Subcutaneous adipose tissue (tissue), 4 donors: ENCODE data around the gene BCL7A. TPM values are rescaled to one million over a fixed set of nuclear protein-coding genes. Genes with fewer than 3 reads are reported as not detected.

Experiments used
- total RNA-seq, 4 donors: library from RNA; depleted of rRNA; stranded (reverse); fragments of >200 nt; gene quantifications; one replicate each; pipeline ENCODE4 v1.1.0, GENCODE V29; 2016
- TF ChIP-seq, protein P1 (sequence below): fragments of 450-650 bp; IDR thresholded peaks from one replicate; pipeline ENCODE4 v1.5.1; 2016; ENCODE audit warnings: low read depth, mild to moderate bottlenecking, control low read depth, antibody characterized with exemption, moderate library complexity

Gene BCL7A
- total RNA-seq, 4 donors from 2014 or later, result 2.1 to 7.3 (median 3.7) TPM

DNA sequence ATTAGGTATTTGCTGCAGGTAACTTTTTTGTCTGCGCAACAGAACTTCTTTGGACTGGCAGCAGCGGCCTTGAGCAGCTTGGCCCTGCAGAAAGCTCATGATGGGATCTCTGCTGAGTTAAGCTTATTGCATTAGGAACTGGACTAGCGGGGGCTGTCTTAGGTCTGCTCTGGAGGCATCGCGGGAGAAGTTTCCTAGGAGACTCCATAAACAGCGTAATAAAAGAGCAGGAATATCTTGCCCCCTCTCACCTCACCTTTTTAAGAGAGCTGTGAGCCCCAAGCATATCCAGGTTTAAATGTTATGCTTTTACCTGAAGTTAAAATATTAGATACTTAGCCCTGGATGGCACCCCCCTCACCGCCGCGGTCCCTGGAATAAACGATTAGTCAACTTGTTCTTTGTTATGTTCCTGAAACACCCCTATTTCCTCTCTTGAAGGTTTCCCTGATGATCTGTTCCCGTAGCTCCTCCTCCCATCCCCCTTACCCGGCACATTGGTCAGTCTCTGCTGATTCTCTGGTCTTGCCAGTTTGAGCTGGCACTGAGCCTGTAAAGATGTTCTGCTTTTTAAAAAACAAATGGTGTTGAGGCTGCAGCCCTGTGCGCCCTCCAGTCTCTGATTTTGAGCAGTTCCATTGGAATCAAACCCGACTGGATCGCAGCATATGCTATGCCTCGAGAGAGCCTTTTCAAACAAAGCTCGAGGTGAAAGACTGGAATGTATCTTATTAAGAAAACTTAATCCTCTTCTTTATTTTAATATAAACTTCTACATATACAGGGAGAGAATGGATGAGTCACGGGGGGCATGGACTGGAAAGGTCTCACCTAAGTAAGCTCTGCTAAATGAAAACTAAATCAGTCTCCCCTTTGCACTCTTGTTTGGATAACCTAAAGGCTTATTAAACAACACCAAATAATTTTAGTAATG is 58.7 kb downstream of the BCL7A start:
- TF ChIP-seq, protein P1, sequence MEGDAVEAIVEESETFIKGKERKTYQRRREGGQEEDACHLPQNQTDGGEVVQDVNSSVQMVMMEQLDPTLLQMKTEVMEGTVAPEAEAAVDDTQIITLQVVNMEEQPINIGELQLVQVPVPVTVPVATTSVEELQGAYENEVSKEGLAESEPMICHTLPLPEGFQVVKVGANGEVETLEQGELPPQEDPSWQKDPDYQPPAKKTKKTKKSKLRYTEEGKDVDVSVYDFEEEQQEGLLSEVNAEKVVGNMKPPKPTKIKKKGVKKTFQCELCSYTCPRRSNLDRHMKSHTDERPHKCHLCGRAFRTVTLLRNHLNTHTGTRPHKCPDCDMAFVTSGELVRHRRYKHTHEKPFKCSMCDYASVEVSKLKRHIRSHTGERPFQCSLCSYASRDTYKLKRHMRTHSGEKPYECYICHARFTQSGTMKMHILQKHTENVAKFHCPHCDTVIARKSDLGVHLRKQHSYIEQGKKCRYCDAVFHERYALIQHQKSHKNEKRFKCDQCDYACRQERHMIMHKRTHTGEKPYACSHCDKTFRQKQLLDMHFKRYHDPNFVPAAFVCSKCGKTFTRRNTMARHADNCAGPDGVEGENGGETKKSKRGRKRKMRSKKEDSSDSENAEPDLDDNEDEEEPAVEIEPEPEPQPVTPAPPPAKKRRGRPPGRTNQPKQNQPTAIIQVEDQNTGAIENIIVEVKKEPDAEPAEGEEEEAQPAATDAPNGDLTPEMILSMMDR, result no peak

DNA sequence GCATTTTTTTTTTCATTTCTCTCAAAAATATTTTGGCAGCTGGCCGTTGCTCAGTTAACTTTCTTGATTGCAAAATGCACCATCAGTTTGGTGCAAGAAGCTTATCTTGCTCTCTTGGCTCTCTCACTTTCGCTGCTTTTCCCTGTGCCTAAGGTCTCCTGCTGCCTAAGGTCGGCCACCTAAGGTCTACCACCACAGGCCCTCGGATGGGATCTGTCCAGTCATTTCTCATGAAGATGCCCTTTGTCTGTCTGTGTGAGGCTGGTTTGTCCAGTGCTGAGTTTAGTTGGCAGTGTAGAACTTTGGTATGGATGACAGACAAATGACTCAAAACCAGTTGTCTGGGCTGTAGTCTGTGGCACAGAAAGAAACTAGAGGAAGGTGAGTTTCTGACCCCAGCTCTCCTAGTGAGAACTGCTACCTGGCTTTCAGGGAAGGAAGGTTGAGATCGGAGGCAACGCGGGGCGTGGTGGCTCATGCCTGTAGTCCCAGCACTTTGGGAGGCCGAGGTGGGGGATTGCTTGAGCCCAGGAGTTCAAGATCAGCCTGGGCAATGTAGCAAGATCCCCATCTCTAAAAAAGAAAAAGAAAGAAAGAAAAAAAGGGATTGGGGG is 59.5 kb downstream of the BCL7A start:
- TF ChIP-seq, protein P1, result no peak

DNA sequence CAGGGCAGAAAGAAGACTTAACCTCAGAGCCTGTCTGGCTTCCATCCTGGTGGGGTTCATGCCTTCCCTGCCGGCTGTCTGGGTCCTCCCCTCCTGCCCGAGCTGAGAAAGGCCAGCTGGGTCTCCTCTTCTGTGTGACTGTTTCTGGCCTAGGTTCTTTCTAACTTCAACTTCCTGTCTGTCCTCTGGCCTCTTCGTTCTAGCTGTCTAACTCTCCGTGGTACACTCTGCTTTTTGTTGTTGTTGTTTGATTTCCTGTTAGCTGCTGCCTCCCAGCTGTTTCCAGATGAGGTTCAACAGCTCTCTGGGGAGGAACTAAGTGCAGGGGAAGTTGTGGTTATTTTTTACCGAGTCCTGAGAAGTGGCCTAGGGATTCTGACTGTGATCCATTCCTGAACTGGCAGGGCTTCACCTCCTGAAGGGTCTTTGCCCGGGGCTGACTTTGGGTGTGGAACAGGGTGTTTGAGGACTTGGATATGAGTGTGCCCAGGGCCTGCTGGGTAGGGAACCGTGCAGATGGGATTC is 60.1 kb downstream of the BCL7A start:
- TF ChIP-seq, protein P1, result no peak

DNA sequence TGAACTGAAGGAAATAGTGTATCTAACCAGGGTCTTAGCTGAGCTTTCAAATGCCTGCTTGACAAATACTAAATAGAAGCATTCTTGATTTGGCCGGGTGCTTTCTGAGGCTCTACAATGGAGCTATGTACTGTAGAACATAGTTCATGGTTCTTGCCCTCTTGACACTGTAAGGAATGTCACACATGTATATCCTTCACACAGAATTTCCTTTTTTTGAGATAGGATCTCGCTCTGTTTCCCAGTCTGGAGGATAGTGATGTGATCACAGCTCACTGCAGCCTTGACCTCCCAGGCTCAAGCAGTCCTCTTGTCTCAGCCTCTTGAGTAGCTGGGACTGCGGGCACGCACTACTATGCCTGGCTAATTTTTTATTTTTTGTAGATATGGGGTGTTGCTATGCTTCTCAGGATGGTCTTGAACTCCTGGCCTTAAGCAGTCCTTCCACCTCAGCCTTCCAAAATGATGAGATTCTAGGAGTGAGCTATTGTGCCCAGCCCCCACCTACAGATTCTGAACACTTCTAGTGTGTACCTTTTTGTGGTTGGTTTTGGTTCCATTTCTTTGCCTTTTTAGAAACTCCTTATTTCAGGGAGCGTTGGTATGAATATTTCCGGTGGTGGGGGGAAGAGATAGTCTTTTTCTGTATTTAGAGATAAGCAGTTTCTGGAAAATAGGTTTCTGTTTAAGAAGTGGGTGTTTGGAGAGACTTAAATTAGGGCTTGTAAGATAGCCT is 61.1 kb downstream of the BCL7A start:
- TF ChIP-seq, protein P1, result no peak

DNA sequence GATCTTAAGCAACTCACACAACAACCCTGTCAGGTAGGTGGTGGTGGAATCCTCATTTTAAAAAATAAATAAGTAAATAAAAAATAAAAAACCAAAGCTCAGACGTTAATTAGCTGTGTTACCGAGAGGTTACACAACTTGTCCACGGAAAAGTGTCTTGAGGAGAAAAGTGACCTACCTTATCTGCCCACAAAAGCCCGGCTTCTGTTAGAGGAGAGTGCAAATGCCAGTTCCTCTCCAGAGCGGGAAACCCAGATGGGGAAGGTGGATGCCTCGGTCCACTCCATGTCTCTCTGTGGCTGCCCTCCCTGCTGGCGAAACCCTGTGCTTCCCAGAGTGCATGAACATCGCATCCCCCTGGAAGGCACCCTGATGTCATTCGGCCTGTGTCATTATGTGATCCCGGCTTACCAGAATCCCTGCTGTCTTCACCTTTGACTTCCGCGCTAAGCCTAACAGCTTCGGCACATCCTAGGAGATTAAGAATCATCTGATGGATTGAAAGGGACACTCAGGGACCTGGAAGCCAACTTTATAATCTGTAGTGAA is 63.2 kb downstream of the BCL7A start:
- TF ChIP-seq, protein P1, result no peak

DNA sequence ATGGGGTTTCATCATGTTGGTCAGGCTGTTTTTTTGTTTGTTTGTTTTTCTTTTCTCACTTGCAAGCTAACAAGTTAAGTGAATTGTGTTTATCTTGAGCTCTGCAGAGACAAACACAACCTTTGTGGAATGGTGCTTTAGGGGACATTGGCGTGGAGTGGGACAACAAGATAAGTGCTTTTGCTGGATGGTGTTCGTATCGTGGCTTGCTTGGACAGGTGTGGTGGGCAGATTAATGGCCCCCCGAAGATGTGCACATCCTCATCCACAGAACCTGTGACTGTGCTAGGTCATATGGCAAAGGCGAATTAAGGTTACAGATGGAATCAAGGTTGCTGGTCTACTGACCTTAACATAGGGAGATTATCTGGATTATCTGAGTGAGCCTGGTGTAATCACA is 63.9 kb downstream of the BCL7A start:
- TF ChIP-seq, protein P1, result no peak
